ENCODE results near the gene STN1. TPM values are rescaled to one million over a fixed set of nuclear protein-coding genes. Genes with fewer than 3 reads are reported as not detected.
"Not testable (repeated sequence)": the region's sequence is repeated elsewhere in the genome, so short reads cannot be mapped to it uniquely, and the experiment has no call there.

The STN1 gene
- polyA plus RNA-seq, 10 donors = 19.0 to 24.5 (median 20.6) TPM

DNA sequence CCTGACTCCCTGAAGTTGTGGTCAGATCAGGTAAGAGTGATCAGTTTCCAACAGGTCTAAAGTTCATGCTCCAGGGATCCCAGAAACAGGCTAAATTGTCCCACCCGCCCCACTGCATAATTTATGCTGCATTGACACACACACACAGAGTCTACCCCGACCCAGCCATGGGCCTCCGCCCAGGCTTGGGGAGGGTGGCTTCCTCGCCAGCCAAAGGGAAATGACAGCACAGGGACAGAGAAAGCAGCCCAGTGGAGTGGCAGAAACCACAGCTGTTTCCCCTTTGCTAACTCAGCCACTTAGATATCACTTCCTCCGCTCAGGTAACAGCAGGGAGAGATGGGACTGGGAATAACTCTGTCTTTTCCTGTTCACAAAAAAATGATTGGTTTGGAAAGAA, 72.0 kb downstream of the STN1 start:
- DNase-seq = peak in 1 of 3 donors; percentile 41

DNA sequence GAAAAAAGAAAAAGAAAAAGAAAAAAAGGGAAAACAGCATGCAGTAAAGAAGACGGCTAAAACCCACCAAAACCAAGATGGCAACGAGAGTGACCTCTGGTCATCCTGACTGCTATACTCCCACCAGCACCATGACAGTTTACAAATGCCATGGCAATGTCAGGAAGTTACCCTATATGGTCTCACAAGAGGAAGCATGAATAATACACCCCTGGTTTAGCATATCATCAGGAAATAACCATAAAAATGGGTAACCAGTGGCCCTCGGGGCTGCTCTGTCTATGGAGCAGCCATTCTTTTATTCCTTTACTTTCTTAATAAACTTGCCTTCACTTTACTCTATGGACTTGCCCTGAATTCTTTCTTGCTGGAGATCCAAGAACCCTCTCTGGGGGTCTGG, 72.6 kb downstream of the STN1 start:
- DNase-seq = not testable (repeated sequence)

- DNase-seq = no peak
These were observed 74.0 kb downstream of the STN1 start for GRCh38 chr10:103843854-103844570.

GRCh38 chr10:103843045-103843444, 74.9 kb downstream of the STN1 start:
- DNase-seq = no peak

DNA sequence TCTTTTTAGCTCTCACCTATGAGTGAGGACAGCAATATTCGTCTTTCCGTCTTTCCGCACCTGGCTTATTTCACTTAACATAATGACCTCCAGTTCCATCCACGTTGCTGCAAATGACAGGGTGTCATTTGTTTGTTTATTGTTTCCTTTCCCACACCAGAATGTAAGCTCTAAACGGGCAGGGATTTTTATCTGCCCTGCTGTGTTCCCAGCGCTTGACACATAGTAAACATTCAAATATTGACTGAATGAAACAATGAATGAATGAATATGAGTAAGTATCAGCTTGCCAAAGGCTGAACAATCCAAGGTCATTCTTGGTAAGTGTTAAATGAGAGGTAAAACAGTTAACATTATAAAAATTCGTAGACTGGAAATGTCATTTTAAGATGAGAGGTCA, 75.4 kb downstream of the STN1 start:
- DNase-seq = no peak

DNA sequence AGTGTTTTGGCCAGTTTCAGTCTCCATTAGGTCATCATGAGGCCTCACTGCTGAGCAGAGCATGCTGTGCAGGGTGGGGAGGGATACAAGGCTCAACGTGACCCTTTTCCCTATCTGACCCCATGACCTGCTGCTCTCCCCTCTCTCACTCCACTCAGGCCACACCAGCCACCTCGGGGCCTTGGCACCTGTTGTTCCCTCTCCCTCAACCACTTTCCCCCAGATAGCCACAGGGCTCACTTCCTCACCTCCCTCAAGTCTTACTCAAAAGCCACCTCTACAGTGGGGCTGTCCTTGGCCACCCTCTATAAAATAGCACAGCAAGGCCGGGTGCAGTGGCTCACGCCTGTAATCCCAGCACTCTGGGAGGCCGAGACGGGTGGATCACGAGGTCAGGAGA, 76.5 kb downstream of the STN1 start:
- no peak for DNase-seq

DNA sequence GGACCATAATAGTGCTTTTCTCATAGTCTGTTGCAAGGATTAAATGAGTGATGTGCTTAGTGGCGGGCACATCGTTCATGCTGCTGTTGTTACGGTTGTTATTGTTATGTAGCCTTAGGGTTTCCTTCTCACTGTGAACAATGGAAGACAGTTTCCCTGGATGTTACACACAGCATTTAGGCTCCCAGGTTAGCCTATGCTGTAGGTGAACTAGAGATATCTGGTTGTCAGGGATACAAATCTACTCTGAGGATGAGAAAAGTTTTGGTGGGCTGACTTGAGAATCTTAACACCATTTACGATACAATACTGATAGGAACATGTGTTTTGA, 77.3 kb downstream of the STN1 start:
- no peak for DNase-seq

DNA sequence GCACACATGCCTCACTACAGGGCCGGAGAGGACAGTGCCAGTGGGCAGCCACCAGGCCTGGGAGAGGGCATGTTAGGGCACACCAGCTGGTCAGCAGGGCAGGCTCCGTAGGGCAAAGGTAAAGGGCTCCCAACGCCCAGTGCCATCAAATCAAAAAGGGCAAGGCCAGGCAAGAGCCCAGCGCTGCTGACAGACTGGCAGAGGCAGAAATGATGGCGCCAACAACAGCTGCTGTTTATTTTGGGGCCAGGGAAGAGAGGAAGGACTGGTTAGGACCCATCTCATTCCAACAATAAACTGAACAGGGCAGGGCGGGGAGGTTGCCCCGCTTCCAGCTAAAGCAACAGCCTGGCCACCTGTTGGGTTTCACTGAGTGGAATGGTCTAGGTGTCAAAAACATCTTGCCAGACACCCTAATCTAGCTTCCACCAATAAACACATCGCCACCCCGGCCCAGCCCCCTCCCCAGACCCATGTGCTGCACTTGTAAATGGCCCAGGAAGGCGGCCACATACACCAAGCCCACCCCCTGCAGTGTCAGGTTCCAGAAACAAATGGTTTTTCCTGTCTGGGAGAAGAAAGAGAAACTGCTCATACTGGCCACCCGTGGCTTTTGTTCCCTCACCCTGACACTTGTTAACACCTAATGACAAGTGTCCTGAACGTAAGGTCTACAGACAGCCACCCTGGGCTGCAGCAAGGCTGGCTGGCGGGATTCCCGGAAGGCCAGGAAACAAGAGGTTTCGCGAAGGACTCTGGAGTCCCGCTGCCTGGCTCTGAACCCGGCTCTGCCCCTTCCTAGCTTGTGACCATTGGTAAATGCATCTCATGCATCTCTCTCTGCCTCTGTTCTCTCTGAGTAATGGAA, 77.9 kb downstream of the STN1 start:
- peak in 1 of 3 donors; percentile 53 for DNase-seq

DNA sequence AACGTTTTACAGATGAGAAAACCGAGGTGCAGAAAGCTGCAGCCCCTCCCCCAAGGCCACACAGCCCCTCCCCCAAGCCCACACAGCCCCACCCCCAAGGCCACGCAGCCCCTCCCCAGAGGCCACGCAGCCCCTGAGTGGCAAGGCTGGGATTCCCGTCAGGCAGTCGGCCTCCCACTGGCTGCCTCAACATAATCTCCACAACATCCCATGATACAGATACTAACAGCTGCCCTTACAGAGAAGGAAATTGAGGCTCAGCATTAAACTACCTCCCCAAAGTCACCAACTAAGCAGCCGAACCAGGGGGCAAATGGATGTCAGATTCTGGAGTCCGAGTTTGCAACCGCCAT, 78.5 kb downstream of the STN1 start:
- DNase-seq = no peak

DNA sequence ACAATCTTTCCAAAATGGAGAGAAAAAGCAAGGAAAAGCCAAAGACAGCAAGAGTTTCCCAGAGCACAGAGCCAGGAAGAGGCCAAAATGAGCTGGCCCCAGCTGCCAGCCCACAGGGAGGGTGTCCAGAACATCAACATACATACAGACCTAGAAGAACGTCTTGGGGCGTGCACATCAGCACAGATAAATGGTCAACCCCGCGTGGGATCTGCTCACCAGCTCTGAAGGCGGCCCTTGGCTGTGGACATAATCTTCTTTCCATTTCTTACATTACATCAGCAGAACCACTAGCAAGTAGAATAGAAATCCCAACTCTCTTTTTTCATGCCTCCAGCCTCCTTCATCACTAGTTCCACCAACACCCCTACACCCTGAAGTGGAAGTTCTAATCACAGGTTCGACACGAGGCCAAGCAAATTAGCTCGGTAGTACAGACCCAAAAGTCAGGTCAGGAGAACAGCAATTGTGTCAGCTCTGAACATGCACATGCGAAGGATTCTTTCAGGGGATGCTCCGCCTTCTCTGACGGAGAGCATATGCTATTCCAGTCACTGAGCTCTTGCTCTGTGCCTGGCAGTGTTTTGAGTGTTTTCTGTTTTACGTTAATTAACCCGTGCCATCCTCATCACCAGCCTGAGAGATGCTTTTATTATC, 79.0 kb downstream of the STN1 start:
- peak in 1 of 3 donors; percentile 44 for DNase-seq

GRCh38 chr10:103838070-103838395, 80.0 kb downstream of the STN1 start:
- no peak for DNase-seq

- DNase-seq = no peak
These were observed 80.5 kb downstream of the STN1 start for GRCh38 chr10:103837370-103838069.

DNA sequence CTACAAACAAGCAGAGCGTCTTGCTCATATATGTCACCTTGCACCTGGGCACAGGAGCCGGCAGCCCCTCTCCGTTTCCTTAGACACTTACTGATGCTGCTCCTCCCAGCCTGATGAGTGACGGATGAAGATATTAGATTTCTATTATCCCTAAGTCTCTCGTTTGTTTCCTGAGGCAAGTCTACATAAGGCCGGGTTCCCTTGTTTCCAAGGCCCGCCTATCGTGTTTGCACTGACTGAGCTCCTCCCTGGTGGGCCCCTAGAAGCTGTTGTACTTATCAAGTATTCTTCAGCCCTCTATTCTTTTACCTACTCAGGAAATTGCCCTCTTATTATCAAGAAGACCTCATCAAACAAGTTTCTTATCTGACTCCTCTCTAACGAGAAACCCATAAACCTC, 81.1 kb downstream of the STN1 start:
- peak in 1 of 3 donors; percentile 62 for DNase-seq

GRCh38 chr10:103836273-103836672, 81.7 kb downstream of the STN1 start:
- no peak for DNase-seq

DNA sequence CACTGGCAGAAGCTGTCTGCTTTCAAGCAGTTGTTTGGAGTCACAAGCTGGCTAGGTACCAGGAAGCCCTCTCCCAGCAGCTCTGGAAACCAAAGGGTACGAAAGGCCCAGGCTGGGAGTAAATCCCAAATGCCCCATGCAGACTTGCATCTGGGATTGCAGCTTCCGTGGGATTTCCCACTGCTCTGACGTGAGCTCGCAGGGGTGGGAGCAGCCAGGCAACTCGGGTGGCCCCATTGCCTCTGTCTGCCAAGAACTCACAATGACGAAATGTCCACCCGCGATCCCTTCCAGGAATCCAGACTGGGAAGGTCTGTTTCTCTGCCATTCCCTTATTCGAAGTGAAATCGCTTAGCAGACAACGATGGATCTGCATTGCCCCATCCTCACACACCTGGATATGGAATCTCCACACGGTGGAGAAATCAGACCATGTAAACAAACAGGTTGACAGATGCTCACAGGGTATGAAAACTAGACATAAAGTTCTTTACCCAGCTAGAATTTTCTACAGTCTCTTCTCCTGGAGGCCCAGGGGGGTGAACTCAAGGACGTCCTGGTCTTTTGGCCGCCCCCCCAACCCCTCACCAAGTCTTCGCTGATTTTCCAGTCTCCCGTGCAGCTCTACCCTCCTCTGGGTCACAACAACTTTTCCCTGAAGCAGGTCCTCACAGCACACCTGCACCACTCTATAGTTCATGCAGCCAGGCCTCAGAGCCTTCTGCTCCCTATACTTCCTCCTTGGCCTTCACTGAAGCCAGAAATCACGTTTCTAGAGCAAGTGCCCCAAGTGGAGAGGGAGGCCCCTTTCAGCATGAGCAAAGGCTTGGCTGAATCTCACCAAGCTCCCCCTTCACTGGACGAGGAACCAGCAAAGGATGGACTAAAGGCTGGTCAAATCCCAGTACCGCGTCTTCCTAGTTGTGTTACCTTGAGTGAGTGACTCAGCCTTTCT, 82.6 kb downstream of the STN1 start:
- peak in 2 of 3 donors; percentile 81 to 87 for DNase-seq

DNA sequence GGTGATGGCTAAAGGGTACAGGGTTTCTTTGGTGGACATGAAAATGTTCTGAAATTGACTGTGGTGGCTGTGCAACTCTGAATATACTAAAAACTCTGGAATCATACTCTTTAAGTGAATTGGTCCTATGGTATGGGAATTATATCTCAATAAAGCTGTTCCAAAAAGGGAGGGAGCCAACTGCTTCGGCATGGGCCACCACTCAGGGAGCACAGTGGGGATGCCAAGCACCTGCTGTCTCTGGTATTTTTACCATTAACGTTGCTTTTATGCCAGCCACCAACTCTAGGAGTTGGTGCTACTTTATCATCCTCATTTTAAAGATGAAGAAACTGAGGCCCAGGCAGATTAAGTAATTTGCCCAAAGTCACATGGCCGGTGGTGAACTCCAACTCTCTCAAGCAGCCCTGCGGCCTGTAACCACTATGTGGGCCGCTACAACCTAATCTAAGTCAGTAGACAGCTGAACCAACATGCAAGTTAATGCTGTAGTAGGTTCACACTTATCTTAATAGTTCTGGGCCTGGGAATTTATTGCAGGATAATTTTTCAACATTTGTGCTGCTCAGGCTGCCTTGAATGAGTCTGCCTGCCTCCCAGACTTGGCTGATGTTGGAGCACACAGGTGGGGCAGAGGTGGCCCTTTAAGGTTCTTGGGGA, 83.4 kb downstream of the STN1 start:
- no peak for DNase-seq

DNA sequence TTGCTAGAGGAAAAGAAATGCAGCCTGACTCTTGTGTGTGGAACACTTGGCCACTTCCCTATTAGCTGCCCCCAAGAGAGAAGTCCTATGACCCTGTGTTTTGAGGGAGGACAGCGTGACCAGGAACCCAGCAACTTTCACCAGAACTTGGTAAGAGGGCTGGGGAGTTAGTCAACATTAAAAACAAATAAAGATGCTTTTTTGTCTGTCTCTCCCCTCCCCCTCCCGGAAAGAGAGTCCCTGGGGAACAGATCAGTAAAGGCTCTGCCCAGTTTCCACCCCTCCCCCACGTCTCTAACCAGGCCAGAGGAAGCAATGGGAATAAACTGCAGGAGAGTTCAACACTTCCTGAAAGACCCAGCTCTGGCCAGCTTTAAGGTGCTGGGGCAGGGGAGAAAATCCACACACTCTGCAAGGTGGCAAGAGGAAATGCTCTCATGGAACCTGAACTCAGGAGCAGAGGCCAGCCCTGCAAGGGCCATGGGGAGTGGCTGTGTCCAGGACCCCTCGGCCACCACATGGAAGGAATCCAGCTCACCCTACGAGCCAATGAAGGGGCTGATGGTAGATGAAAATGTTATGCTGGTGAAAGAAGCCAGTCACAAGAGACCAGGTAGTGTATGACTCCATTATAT, 84.1 kb downstream of the STN1 start:
- peak in 1 of 3 donors; percentile 69 for DNase-seq

DNA sequence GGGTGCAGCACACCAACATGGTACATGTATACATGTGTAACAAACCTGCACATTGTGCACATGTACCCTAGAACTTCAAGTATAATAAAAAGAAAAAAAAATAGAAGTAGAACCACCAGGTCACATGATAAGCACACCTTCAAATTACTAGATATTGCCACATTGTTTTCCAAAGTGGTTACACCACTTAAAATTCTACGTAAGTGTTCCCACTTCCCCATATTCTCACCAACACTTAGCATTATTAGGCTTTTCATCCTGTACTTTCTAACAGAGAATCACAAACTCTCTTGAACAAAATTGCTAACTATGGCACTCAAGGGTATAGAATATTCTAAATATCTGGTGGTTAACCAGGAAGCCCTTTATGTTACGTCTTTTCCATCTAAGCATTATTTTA, 85.2 kb downstream of the STN1 start:
- DNase-seq = no peak
